ENCODE data around the gene NCR3LG1. TPM values are rescaled to one million over a fixed set of nuclear protein-coding genes. Genes with fewer than 3 reads are reported as not detected.

NCR3LG1 gene
- 10 to 100 TPM in 5 of 8 experiments, 1 to 10 TPM in 3; 5.6 to 41.7 (median 11.1) TPM for total RNA-seq

GRCh38 chr11:17351510-17352176, at the start of gene NCR3LG1:
Gene NCR3LG1 (plus strand): TSS chr11:17351800. CDS start chr11:17351970, 170 bp downstream.
- WGBS, 10 experiments, result 0 to 1% (median 1%) methylated on average over 1 to 25 of the region's 61 CpGs; no CpG with 5 or more reads in 5 of the 10 experiments

GRCh38 chr11:17313349-17314231, 38.0 kb upstream of the NCR3LG1 start:
- H3K4me1 ChIP-seq (replicated peaks in 1 of 2), result no peaks in the 10 kb centered on the region
- no peak overlapping the region for H3K27ac ChIP-seq
- ATAC-seq (replicated peaks in 6 of 8), result peak in 1 of 8 experiments; percentile 31
- in situ Hi-C loops (cut with MboI; ENCODE audit: low pct_unique_long_range_greater_than_20kb in 2 of 9, low sequenced_read_pairs in 9 of 9, unreplicated experiment in 9 of 9), result no loop called here
- WGBS, 10 experiments, result 75 to 99% (median 95%) methylated on average over 4 to 8 of the region's 8 CpGs; no CpG with 5 or more reads in 1 of the 10 experiments
- no peak overlapping the region for H3K4me3 ChIP-seq

More at GRCh38 chr11:17351510-17352176, at the start of gene NCR3LG1:
- H3K27ac ChIP-seq, result peak within 1 kb of the TSS; percentile 56 to 85
- peak within 1 kb of the TSS; percentile 57 to 83 (median 62) for H3K4me3 ChIP-seq
- in situ Hi-C loops (cut with MboI; ENCODE audit: low pct_unique_long_range_greater_than_20kb in 2 of 9, low sequenced_read_pairs in 9 of 9, unreplicated experiment in 9 of 9), result loop anchor here in 1 of 9 experiments (25.0 kb wide), 1 partner anchor 161 kb away; no protein-coding TSS in a partner anchor
- ATAC-seq (replicated peaks in 6 of 8), result peak; percentile 59 to 80 (median 74)
- H3K4me1 ChIP-seq (replicated peaks in 1 of 2), result peaks cover 2 to 4% of the 10 kb centered on the region in 2 donors

- H3K4me3 ChIP-seq, result no peak overlapping the region
- 0 to 83% (median 67%) methylated on average over 1 of the region's 1 CpG; no CpG with 5 or more reads in 5 of the 10 experiments for WGBS, 10 experiments
- in situ Hi-C loops (cut with MboI; ENCODE audit: low pct_unique_long_range_greater_than_20kb in 2 of 9, low sequenced_read_pairs in 9 of 9, unreplicated experiment in 9 of 9), result no loop called here
- ATAC-seq (replicated peaks in 6 of 8), result peak in 3 of 8 experiments; percentile 46 to 98 (median 94)
- H3K4me1 ChIP-seq (replicated peaks in 1 of 2), result no peaks in the 10 kb centered on the region
- H3K27ac ChIP-seq, result no peak overlapping the region
Measured at GRCh38 chr11:17314232-17314547, 37.4 kb upstream of the NCR3LG1 start.

- 75 to 100% (median 100%) methylated on average over 1 of the region's 1 CpG; no CpG with 5 or more reads in 4 of the 10 experiments for WGBS, 10 experiments
- Histone ChIP-seq H3K27ac (no peak overlapping the region), H3K4me3 (no peak overlapping the region), H3K4me1 (replicated peaks in 1 of 2) (no peaks in the 10 kb centered on the region)
- ATAC-seq (replicated peaks in 6 of 8), result no peak
- in situ Hi-C loops (cut with MboI; ENCODE audit: low pct_unique_long_range_greater_than_20kb in 2 of 9, low sequenced_read_pairs in 9 of 9, unreplicated experiment in 9 of 9), result no loop called here
Measured at GRCh38 chr11:17314904-17315426, 36.6 kb upstream of the NCR3LG1 start.

GRCh38 chr11:17328871-17329494, 22.6 kb upstream of the NCR3LG1 start:
- in situ Hi-C loops (cut with MboI; ENCODE audit: low pct_unique_long_range_greater_than_20kb in 2 of 9, low sequenced_read_pairs in 9 of 9, unreplicated experiment in 9 of 9), result no loop called here
- 83 to 100% (median 97%) methylated on average over 1 to 5 of the region's 5 CpGs; no CpG with 5 or more reads in 3 of the 10 experiments for WGBS, 10 experiments
- peak in 1 of 8 experiments; percentile 85 for ATAC-seq (replicated peaks in 6 of 8)

GRCh38 chr11:17331669-17332068, 19.9 kb upstream of the NCR3LG1 start:
- 46 to 100% (median 78%) methylated on average over 1 to 2 of the region's 2 CpGs for WGBS, 10 experiments
- no peak for ATAC-seq (replicated peaks in 6 of 8)
- in situ Hi-C loops (cut with MboI; ENCODE audit: low pct_unique_long_range_greater_than_20kb in 2 of 9, low sequenced_read_pairs in 9 of 9, unreplicated experiment in 9 of 9), result no loop called here
- Histone ChIP-seq H3K4me1 (replicated peaks in 1 of 2) (no peaks in the 10 kb centered on the region), H3K27ac (no peak overlapping the region), H3K4me3 (no peak overlapping the region)

More at GRCh38 chr11:17328871-17329494, 22.6 kb upstream of the NCR3LG1 start:
- Histone ChIP-seq H3K4me1 (replicated peaks in 1 of 2) (no peaks in the 10 kb centered on the region), H3K27ac (no peak overlapping the region), H3K4me3 (no peak overlapping the region)

- ATAC-seq (replicated peaks in 6 of 8), result no peak
- H3K4me1 ChIP-seq (replicated peaks in 1 of 2), result no peaks in the 10 kb centered on the region
- 83 to 100% (median 96%) methylated on average over 1 to 4 of the region's 4 CpGs; no CpG with 5 or more reads in 4 of the 10 experiments for WGBS, 10 experiments
Measured at GRCh38 chr11:17333799-17334586, 17.6 kb upstream of the NCR3LG1 start.

GRCh38 chr11:17343257-17343656, 8.3 kb upstream of the NCR3LG1 start:
- Histone ChIP-seq H3K4me1 (replicated peaks in 1 of 2) (no peaks in the 10 kb centered on the region), H3K4me3 (no peak overlapping the region), H3K27ac (no peak overlapping the region)
- ATAC-seq (replicated peaks in 6 of 8), result peak in 3 of 8 experiments; percentile 59 to 80 (median 78)
- in situ Hi-C loops (cut with MboI; ENCODE audit: low pct_unique_long_range_greater_than_20kb in 2 of 9, low sequenced_read_pairs in 9 of 9, unreplicated experiment in 9 of 9), result no loop called here
- 0 to 100% (median 88%) methylated on average over 1 to 2 of the region's 2 CpGs; no CpG with 5 or more reads in 1 of the 10 experiments for WGBS, 10 experiments

More at GRCh38 chr11:17333799-17334586, 17.6 kb upstream of the NCR3LG1 start:
- H3K27ac ChIP-seq, result no peak overlapping the region
- no peak overlapping the region for H3K4me3 ChIP-seq
- in situ Hi-C loops (cut with MboI; ENCODE audit: low pct_unique_long_range_greater_than_20kb in 2 of 9, low sequenced_read_pairs in 9 of 9, unreplicated experiment in 9 of 9), result no loop called here

- in situ Hi-C loops (cut with MboI; ENCODE audit: low pct_unique_long_range_greater_than_20kb in 2 of 9, low sequenced_read_pairs in 9 of 9, unreplicated experiment in 9 of 9), result no loop called here
- 0 to 82% (median 60%) methylated on average over 1 of the region's 1 CpG; no CpG with 5 or more reads in 3 of the 10 experiments for WGBS, 10 experiments
- Histone ChIP-seq H3K4me3 (no peak overlapping the region), H3K4me1 (replicated peaks in 1 of 2) (no peaks in the 10 kb centered on the region), H3K27ac (no peak overlapping the region)
- peak in 3 of 8 experiments; percentile 62 to 99 (median 98) for ATAC-seq (replicated peaks in 6 of 8)
Measured at GRCh38 chr11:17343907-17344306, 7.7 kb upstream of the NCR3LG1 start.

GRCh38 chr11:17347676-17348075, 3.9 kb upstream of the NCR3LG1 start:
- Histone ChIP-seq H3K4me1 (replicated peaks in 1 of 2) (no peaks in the 10 kb centered on the region), H3K27ac (no peak overlapping the region), H3K4me3 (no peak overlapping the region)
- in situ Hi-C loops (cut with MboI; ENCODE audit: low pct_unique_long_range_greater_than_20kb in 2 of 9, low sequenced_read_pairs in 9 of 9, unreplicated experiment in 9 of 9), result no loop called here
- WGBS, 10 experiments, result 0 to 60% (median 50%) methylated on average over 1 of the region's 1 CpG; no CpG with 5 or more reads in 1 of the 10 experiments
- ATAC-seq (replicated peaks in 6 of 8), result no peak

- peaks cover 2 to 4% of the 10 kb centered on the region in 2 donors for H3K4me1 ChIP-seq (replicated peaks in 1 of 2)
- no peak for ATAC-seq (replicated peaks in 6 of 8)
- 69 to 100% (median 91%) methylated on average over 1 to 7 of the region's 7 CpGs for WGBS, 10 experiments
- in situ Hi-C loops (cut with MboI; ENCODE audit: low pct_unique_long_range_greater_than_20kb in 2 of 9, low sequenced_read_pairs in 9 of 9, unreplicated experiment in 9 of 9), result loop anchor here in 1 of 9 experiments (25.0 kb wide), 1 partner anchor 162 kb away; no protein-coding TSS in a partner anchor
- H3K27ac ChIP-seq, result no peak overlapping the region
- H3K4me3 ChIP-seq, result peak overlapping the region in 4 of 5 donors; percentile 60 to 83 (median 63)
Measured at GRCh38 chr11:17350455-17351171, 987 bp upstream of the NCR3LG1 start.
